Measurements from ENCODE around the gene TEX261. TPM values are rescaled to one million over a fixed set of nuclear protein-coding genes. Genes with fewer than 3 reads are reported as not detected.

Gene TEX261
- total RNA-seq, 6 donors from 2014 or later, result 10.9 to 68.3 (median 33.8) TPM

GRCh38 chr2:70977605-70978205 lies 17.0 kb downstream of the TEX261 start:
- peak overlapping the region in 3 of 4 donors; percentile 56 to 80 (median 65) for H3K4me3 ChIP-seq
- peak in 1 of 2 donors; percentile 54 for DNase-seq

GRCh38 chr2:70975237-70975636 lies 19.4 kb downstream of the TEX261 start:
- no peak for ATAC-seq (ENCODE audit: low FRiP score in 2 of 2)
- no peaks in the 10 kb centered on the region for H3K36me3 ChIP-seq
- DNase-seq, result no peak
- no peaks in the 10 kb centered on the region for H3K9me3 ChIP-seq
- H3K27ac ChIP-seq, result no peak overlapping the region
- 86 to 95% methylated on average over 2 of the region's 2 CpGs for WGBS, 2 donors
- H3K27me3 ChIP-seq, result no peaks in the 10 kb centered on the region
- no peak overlapping the region for H3K4me3 ChIP-seq
- peaks cover 16 to 25% (median 21%) of the 10 kb centered on the region in 4 donors for H3K4me1 ChIP-seq
- no peak for TF ChIP-seq CTCF (IDR thresholded peaks at IDR 0.05)
- no peak for TF ChIP-seq EP300 (IDR thresholded peaks at IDR 0.05)
- TF ChIP-seq POLR2AphosphoS5 (IDR thresholded peaks at IDR 0.05), result no peak
- TF ChIP-seq POLR2A (IDR thresholded peaks at IDR 0.05), result no peak

More at GRCh38 chr2:70977605-70978205, 17.0 kb downstream of the TEX261 start:
- TF ChIP-seq POLR2AphosphoS5 (IDR thresholded peaks at IDR 0.05), result peak; percentile 38 to 60
- TF ChIP-seq EP300 (IDR thresholded peaks at IDR 0.05), result no peak
- no peak for TF ChIP-seq POLR2A (IDR thresholded peaks at IDR 0.05)
- peak in 1 of 6 experiments; percentile 2 for TF ChIP-seq CTCF (IDR thresholded peaks at IDR 0.05)
- peaks cover 16 to 25% (median 21%) of the 10 kb centered on the region in 4 donors for H3K4me1 ChIP-seq
- H3K27me3 ChIP-seq, result no peaks in the 10 kb centered on the region
- WGBS, 2 donors, result 27 to 28% methylated on average over 14 of the region's 14 CpGs
- peaks cover 0 to 4% (median 0%) of the 10 kb centered on the region in 4 donors for H3K36me3 ChIP-seq
- peak in 1 of 2 donors; percentile 49 for ATAC-seq (ENCODE audit: low FRiP score in 2 of 2)
- no peaks in the 10 kb centered on the region for H3K9me3 ChIP-seq
- peak overlapping the region; percentile 83 to 91 (median 90) for H3K27ac ChIP-seq

GRCh38 chr2:70974592-70974991 lies 20.1 kb downstream of the TEX261 start:
- no peak overlapping the region for H3K4me3 ChIP-seq
- TF ChIP-seq EP300 (IDR thresholded peaks at IDR 0.05) (no peak), POLR2A (IDR thresholded peaks at IDR 0.05) (no peak), POLR2AphosphoS5 (IDR thresholded peaks at IDR 0.05) (no peak), CTCF (IDR thresholded peaks at IDR 0.05) (no peak)
- ATAC-seq (ENCODE audit: low FRiP score in 2 of 2) (no peak), DNase-seq (no peak)
- no peaks in the 10 kb centered on the region for H3K9me3 ChIP-seq
- H3K27ac ChIP-seq, result no peak overlapping the region
- peaks cover 16 to 25% (median 21%) of the 10 kb centered on the region in 4 donors for H3K4me1 ChIP-seq
- 95 to 100% methylated on average over 3 of the region's 3 CpGs for WGBS, 2 donors
- no peaks in the 10 kb centered on the region for H3K27me3 ChIP-seq
- no peaks in the 10 kb centered on the region for H3K36me3 ChIP-seq

GRCh38 chr2:70967189-70967588 lies 27.5 kb downstream of the TEX261 start:
- H3K4me3 ChIP-seq, result no peak overlapping the region
- no peak for DNase-seq
- H3K4me1 ChIP-seq, result peaks cover 5 to 11% (median 8%) of the 10 kb centered on the region in 4 donors
- 65 to 76% methylated on average over 4 of the region's 4 CpGs for WGBS, 2 donors
- no peak for ATAC-seq (ENCODE audit: low FRiP score in 2 of 2)
- no peak for TF ChIP-seq CTCF (IDR thresholded peaks at IDR 0.05)
- no peak for TF ChIP-seq EP300 (IDR thresholded peaks at IDR 0.05)
- TF ChIP-seq POLR2A (IDR thresholded peaks at IDR 0.05), result no peak
- no peak for TF ChIP-seq POLR2AphosphoS5 (IDR thresholded peaks at IDR 0.05)
- no peak overlapping the region for H3K27ac ChIP-seq
- H3K27me3 ChIP-seq, result peaks cover 0 to 7% (median 4%) of the 10 kb centered on the region in 4 donors
- no peaks in the 10 kb centered on the region for H3K36me3 ChIP-seq
- H3K9me3 ChIP-seq, result no peaks in the 10 kb centered on the region

- Histone ChIP-seq H3K36me3 (no peaks in the 10 kb centered on the region), H3K9me3 (no peaks in the 10 kb centered on the region), H3K27ac (no peak overlapping the region), H3K4me1 (peaks cover 5 to 11% (median 8%) of the 10 kb centered on the region in 4 donors), H3K4me3 (no peak overlapping the region), H3K27me3 (peaks cover 0 to 7% (median 4%) of the 10 kb centered on the region in 4 donors)
- no peak for DNase-seq
- no peak for ATAC-seq (ENCODE audit: low FRiP score in 2 of 2)
- TF ChIP-seq POLR2AphosphoS5 (IDR thresholded peaks at IDR 0.05), result no peak
- TF ChIP-seq EP300 (IDR thresholded peaks at IDR 0.05), result no peak
- TF ChIP-seq CTCF (IDR thresholded peaks at IDR 0.05), result no peak
- no peak for TF ChIP-seq POLR2A (IDR thresholded peaks at IDR 0.05)
- WGBS, 2 donors, result 78 to 80% methylated on average over 4 of the region's 4 CpGs
Measured at GRCh38 chr2:70966681-70967080, 28.0 kb downstream of the TEX261 start.
